Stimulated activated CD8-positive, alpha-beta memory T cell treated with anti-CD3 and anti-CD28 coated beads, Interleukin-7, amount 100 ng/mL, for 1 hour (primary cell): Measurements from ENCODE around the gene NUTM2B.
"Not testable (repeated sequence)": the region's sequence is repeated elsewhere in the genome, so short reads cannot be mapped to it uniquely, and the experiment has no call there.

Source experiments
- DNase-seq, 2 donors: peaks; one replicate each; pipeline ENCODE4 v3.0.0-alpha.2; 2020; ENCODE audit warnings: low read depth in 2 of 2

Gene NUTM2B

DNA sequence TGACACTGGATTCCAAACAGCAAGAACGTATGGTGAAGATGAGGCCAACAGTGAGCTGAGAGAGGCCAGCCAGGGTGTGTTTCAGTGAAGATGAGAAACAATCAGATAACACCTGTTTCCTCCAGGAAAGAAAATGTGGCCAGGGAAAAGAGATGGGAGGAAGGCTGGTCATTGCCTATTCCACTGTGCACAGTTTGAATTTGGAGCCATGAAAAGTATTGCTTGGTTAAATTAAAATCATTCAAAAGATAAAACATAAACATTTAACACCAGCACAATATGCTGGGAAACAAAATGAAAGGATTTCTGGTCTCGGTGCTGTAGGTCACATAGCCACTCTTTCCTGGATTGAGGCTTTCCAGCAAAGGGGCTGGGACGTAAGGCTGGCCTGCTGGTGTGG, at the start of gene NUTM2B:
NUTM2B (plus strand) TSS at position 301 of the 400 bp plus-strand sequence. CDS start 383 bp downstream, outside the sequence.
- not testable (repeated sequence) for DNase-seq

GRCh38 chr10:79663287-79663686, 39.7 kb upstream of the NUTM2B start:
- not testable (repeated sequence) for DNase-seq

DNA sequence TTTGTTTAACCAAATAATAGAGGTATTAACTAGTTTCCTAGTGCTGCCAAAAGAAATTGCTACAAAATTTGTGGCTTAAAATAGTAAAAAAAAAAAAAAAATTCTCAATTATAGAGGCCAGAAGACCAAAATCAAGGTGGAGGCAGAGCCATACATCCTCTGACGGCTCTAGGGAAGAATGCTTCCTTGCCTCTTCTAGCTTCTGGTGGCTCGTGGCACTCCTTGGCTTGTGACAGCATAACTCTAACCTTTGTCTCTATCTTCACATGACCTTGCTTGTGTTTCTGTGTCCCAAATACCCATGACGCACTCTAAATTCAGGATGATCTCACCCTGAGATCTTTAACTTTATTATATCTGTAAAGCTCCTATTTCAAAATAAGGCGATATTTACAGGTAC, 38.3 kb upstream of the NUTM2B start:
- not testable (repeated sequence) for DNase-seq

GRCh38 chr10:79669248-79669788, 33.7 kb upstream of the NUTM2B start:
- DNase-seq = not testable (repeated sequence)

DNA sequence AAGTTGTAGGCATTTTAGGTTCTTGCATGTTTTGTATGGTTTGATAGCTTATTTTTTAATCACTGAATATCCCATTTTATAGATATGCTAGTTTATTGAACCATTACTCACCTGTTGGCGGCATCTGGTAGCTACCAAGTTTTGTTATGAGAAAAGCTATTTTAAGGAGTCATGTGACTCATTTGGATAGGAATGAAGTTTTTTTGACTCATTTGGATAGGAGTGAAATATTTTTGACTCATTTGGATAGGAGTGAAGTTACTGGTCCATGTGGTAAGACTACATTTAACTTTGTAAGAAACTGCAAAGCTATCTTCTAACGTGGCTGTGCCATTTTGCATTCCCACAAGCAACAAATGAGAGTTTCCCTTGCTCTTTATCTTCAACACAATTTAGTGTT, 28.1 kb upstream of the NUTM2B start:
- DNase-seq = not testable (repeated sequence)

DNA sequence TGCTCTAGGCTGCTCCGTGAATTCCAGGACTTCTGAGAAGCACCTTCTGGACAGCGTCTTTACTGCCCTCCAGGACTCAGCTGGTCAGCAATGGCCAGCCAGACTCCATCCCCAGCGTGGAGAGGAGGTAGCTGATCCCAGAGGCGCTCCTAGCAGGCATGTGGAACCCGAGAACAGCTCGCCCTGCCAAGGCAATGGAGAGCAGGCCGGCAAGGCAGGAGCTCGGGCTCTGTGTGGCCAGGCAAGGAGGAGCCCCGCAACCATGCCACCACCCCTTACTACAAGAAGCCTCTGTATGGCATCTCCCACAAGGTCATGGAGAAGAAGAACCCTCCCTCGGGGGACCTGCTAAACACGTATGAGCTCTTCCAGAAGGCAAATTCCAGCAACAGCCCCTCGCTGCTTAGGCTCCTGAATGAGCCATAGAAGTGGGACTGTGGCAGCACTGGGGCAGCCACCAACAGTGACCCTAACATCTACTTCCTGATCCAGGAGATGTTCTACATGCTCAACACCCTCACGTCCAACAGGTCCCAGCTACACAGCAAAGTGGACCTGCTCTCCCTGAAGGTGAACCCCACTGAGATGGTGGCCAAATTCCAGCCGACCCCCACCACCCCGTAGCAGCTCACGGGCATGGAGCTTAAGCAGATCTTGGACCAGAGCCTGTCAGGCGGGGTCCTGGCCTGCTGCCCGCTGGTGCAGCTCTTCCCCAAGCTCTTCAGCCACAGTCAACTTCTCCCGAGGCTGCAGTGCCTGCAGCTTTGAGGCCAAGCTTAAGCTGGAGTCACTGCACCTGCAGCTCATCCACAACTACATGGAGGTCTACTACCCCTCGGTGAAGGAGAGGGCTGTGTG, 19.8 kb upstream of the NUTM2B start:
- DNase-seq = not testable (repeated sequence)

- not testable (repeated sequence) for DNase-seq
Measured at GRCh38 chr10:79683884-79684720, 18.9 kb upstream of the NUTM2B start.

DNA sequence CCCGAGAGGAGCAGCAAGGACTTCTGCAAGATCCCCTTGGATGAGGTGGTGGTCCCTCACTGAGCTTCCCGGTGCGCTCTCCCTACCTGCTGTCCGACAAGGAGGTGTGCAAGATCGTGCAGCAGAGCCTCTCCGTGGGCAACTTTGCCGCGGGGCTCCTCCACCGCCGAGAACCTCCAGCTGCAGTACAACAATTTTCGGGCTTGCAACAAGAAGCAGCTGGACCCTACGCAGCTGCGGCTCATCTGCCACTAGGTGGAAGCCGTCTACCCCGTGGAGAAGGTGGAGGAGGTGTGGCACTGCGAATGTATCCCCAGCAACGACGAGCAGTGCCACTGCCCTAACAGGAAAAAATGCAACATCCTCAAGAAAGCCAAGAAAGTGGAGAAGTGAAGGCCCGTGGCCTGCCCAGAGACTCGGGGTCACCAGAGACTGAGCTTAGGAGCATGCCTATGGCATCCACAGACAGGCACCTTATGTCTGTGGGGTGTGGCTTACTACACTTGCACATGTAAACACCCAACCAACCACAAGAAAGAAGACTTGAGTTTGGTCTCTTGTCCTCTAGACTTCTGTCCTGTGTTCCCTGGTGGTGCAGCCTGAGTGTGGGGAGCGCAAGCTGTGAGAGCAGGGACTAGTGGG, 17.9 kb upstream of the NUTM2B start:
- peak in 1 of 2 donors; percentile 34 for DNase-seq

- not testable (repeated sequence) for DNase-seq
Measured at GRCh38 chr10:79686595-79686994, 16.4 kb upstream of the NUTM2B start.

DNA sequence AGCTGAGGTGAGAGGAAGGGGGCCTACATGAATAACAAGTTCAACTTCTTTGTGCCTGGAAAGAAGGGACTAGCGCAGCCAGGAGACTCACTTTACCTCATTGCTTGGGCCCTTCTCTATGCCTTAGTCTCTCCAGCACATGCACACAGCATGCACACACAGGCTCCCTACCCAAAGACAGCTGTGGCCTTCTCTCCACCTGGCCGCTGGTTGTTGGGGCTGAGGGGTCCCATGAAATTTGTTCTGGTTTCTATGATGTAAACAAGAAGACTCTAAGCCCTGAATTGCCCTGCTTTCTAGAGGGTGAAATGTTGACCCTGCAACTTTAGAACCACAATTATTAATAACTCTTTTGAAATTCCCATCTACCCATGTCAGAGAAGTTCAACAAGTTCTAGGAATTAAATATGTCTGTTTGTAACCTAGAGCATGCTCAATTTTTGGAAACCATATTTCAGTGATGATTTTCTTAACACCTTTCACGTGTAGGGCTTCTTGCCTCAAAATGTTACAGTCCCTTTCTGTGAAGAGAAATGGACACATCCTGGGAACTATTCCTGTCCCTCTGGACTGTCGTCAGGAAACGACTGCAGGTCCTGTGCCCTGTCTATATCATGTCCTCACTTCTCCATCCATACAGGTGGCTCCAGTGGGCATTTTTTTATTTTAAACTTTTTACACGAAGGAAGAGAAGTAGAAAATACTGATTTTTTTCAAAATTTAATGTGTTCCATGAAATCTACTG, 15.4 kb upstream of the NUTM2B start:
- not testable (repeated sequence) for DNase-seq

GRCh38 chr10:79688798-79689197, 14.2 kb upstream of the NUTM2B start:
- not testable (repeated sequence) for DNase-seq

- not testable (repeated sequence) for DNase-seq
Measured at GRCh38 chr10:79696596-79696995, 6.4 kb upstream of the NUTM2B start.

GRCh38 chr10:79697141-79697540, 5.9 kb upstream of the NUTM2B start:
- not testable (repeated sequence) for DNase-seq

DNA sequence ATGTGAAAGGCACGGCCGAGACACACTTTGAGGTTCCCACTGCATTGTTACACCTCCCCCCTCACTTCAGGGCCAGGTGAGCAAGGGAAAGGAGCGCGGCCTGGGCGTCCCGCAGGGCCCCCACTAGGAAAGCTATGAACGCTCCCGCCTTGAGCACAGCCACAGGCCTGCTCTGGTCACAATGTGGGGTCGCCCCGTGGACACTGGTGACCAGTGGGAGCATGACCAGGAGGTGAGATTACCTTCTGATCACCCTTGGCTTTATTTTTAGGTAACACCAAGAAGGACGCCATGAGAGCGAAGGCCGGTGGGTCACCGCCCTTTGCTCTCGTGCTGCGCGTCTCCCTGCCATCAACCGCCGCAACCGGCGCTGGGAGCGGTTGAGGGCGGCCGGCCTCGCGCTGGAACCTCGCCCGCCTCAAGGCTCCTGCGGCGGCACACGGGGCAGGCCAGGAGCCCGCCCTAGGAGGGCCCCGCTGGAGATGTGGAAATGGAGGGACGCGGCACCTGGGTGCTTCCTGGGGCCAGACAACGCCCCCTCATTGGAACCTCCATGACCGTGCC, 2.6 kb upstream of the NUTM2B start:
- DNase-seq = not testable (repeated sequence)

- DNase-seq = not testable (repeated sequence)
Measured at GRCh38 chr10:79707017-79707416, 4.0 kb downstream of the NUTM2B start.

DNA sequence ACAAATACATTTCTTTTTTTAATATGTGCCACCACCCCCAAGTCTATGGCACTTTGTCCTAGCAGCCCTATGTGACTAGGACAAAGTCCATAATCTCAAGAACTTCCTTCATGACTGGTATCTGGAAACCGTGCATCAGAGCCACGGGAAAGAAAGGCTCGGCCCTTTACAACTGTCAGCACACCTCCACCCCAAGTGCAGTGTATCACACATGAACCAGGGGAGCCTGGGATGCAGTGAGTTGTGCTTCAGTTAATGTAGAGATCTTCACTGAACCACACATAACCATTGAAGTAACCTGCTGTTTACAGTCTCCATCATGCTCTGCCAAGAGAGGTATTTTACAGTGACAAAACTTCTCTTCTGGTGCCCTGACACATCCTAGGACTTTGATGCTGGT, 11.9 kb downstream of the NUTM2B start:
- not testable (repeated sequence) for DNase-seq

DNA sequence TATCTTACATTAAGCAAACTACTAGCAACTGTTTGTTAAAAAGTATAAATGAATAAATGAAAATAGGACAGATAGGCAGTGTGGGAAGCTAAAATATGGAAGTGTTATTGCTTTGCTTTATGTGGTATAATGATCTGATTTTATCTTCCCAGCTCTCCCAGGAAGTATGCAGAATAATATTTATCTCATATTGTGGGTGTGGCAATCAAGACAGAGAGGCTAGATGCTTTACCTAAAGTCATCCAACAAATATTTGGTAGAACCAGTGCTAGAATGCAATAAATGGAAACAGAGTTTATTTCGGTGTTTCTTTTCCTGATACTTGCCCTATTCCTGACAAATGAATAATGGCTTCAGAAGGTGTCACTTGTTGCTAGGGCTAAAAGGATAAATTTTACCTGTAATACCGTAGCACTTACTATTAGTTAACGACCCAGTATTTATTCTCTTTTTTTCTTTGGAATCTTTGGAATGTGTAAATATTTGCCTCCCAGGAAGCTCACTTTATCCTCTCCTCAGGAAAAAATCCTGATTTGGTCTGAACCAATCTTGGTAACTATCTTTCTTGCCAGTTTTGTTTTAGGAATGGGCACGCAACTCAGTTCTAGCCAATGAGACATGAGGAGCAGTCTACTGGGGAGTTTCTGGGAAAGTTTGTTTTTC, 14.0 kb downstream of the NUTM2B start:
- not testable (repeated sequence) for DNase-seq

GRCh38 chr10:79720000-79720399, 17.0 kb downstream of the NUTM2B start:
- DNase-seq = not testable (repeated sequence)

DNA sequence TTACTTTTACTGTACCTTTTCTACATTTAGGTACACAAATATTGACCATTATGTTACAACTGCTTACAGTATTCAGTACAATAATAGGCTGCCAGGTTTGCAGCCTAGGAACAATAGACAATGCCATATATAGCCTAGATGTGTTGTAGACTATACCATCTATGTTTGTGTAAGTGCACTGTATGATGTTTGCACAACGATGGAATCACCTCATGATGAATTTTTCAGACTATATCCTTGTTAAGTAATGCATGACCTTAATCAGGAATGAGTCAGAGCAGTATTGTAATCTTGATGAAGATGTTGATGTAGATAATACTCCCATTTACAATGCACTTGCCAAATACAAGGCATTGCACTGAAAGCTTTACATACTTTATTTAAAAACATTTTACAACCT, 23.6 kb downstream of the NUTM2B start:
- DNase-seq = not testable (repeated sequence)

DNA sequence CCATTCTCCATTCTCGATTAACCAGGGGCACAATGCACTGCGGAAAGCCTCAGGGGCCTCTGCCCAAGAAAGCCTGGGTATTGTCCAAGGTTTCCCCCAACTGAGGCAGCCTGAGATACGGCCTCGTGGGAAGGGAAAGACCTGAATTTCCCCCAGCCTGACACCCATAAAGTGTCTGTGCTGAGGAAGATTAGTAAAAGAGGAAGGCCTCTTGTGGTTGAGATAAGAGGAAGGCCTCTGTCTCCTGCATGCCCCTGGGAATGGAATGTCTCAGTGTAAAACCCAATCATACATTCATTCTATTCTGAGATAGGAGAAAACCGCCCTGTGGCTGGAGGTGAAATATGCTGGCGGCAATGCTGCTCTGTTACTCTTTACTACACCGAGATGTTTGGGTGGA, 41.8 kb downstream of the NUTM2B start:
- not testable (repeated sequence) for DNase-seq
